HFFc6 (cell line): Measurements from ENCODE around the gene SH3BP4. TPM values are rescaled to one million over a fixed set of nuclear protein-coding genes. Genes with fewer than 3 reads are reported as not detected.

Experiments
- DNase-seq: peaks from one replicate; pipeline ENCODE4 v3.0.0-alpha.2; 2018
- H3K27ac Mint-ChIP-seq: 2 replicates; pipeline ENCODE4 v1.8.0; 2020; ENCODE audit warnings: mild to moderate bottlenecking, mixed read lengths
- H3K27me3 Mint-ChIP-seq: 2 replicates; pipeline ENCODE4 v1.8.0; 2021; ENCODE audit warnings: mild to moderate bottlenecking, moderate library complexity, mixed read lengths; ENCODE audit not compliant: insufficient read depth
- H3K36me3 Mint-ChIP-seq: 2 replicates; pipeline ENCODE4 v1.8.0; 2021; ENCODE audit warnings: low read depth, mixed read lengths
- H3K4me1 Mint-ChIP-seq: 2 replicates; pipeline ENCODE4 v1.8.0; 2020; ENCODE audit warnings: low read depth, mixed read lengths
- H3K4me3 Mint-ChIP-seq: 2 replicates; pipeline ENCODE4 v1.8.0; 2020; ENCODE audit warnings: mild to moderate bottlenecking, moderate library complexity, mixed read lengths
- H3K9me3 Mint-ChIP-seq: 2 replicates; pipeline ENCODE4 v1.8.0; 2020; ENCODE audit warnings: mild to moderate bottlenecking, mixed read lengths
- CTCF ChIP-seq: fragments of 200-600 bp; sonication (generic); IDR thresholded peaks from 2 replicates; pipeline ENCODE4 v1.5.0; 2021; ENCODE audit warnings: antibody characterized with exemption, mild to moderate bottlenecking
- total RNA-seq, 6 experiments: library from RNA; stranded (reverse); fragmentation: NEBNext Ultra II Directional; extraction: Animal tissue kit (Norgen Biotek cat#: 25700); gene quantifications; 2 replicates in 1 of 6; 3 replicates in 5 of 6; pipeline ENCODE4 v1.2.3, GENCODE V29; 2021

SH3BP4 gene
- total RNA-seq, 6 experiments from 2014 or later, result 82.3 to 98.7 (median 87.8) TPM

DNA sequence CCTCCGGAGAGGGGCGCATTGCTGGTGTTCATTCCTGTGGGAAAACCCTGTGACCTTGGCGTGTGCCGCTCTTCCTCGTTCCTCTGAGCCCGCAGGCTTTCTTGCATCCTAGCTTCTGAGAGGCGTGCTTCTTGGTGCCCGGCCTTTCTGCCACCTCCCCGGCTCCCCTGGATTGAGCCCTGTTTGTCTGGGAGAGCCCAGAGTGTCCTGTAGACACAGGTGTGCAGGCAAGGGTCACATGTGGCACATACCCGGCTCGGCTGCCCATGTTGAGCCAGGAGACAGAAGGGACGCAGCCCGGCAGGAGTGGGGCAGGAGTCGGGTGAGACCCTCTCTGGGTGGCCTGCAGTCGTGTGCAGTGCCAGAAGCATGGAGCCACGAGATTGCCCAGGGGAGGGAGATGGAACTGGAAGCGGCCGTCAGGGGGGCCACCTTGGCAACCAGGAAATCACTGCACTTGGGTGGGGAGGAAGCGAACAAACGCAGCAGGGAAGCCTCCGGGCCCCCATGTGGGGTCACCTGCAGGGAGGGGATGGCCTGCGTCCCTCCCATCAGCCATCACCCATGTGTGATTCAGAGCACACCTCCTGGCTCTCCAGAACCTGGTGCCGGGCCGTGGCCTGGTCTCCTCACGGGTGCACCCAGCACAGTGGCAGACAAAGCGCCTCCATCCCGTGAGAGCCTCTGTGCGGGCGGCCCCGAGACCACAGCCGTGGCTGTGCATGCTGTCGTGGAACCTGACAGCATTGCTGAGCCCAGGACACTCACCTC is 92.9 kb downstream of the SH3BP4 start:
- H3K36me3 Mint-ChIP-seq, result peaks cover 60% of the 10 kb centered on the region

GRCh38 chr2:235045336-235045972 is 93.6 kb downstream of the SH3BP4 start:
- H3K27ac Mint-ChIP-seq, result no peak overlapping the region

More for the DNA sequence above, 92.9 kb downstream of the SH3BP4 start:
- no peak for TF ChIP-seq CTCF
- Mint-ChIP-seq H3K4me1 (peaks cover 31% of the 10 kb centered on the region), H3K9me3 (no peaks in the 10 kb centered on the region), H3K4me3 (no peak overlapping the region; the same call in 1 of the 2 replicates), H3K27ac (no peak overlapping the region), H3K27me3 (peaks cover 22% of the 10 kb centered on the region)
- no peak for DNase-seq

GRCh38 chr2:235045973-235046343 is 94.1 kb downstream of the SH3BP4 start:
- Mint-ChIP-seq H3K4me1 (peaks cover 41% of the 10 kb centered on the region), H3K36me3 (peaks cover 61% of the 10 kb centered on the region), H3K4me3 (no peak overlapping the region), H3K9me3 (no peaks in the 10 kb centered on the region), H3K27me3 (peaks cover 26% of the 10 kb centered on the region), H3K27ac (no peak overlapping the region)
- no peak for TF ChIP-seq CTCF
- DNase-seq, result no peak

More at GRCh38 chr2:235045336-235045972, 93.6 kb downstream of the SH3BP4 start:
- TF ChIP-seq CTCF, result no peak
- Mint-ChIP-seq H3K4me3 (no peak overlapping the region), H3K36me3 (peaks cover 62% of the 10 kb centered on the region), H3K9me3 (no peaks in the 10 kb centered on the region), H3K27me3 (peaks cover 25% of the 10 kb centered on the region), H3K4me1 (peaks cover 36% of the 10 kb centered on the region)
- no peak for DNase-seq

DNA sequence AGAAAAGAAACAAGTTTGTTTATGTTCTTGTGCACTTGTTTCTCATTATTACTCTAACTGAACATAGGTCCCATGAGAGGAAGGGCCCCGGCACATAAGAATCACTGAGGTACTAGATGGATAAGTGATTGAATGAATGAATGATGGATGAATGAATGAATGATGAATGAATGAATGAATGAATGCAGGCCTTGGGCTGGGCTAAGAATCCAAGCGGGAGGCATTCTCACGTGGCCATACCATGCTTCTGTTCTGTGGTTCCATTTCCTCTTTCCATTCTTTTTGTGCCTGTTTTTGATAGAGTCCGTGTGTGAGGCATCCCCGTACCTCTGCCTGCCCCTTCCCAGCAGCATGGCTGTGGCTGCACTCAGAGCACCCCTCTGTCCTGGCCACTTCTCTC is 94.8 kb downstream of the SH3BP4 start:
- H3K4me1 Mint-ChIP-seq, result peaks cover 48% of the 10 kb centered on the region
- H3K36me3 Mint-ChIP-seq, result peaks cover 64% of the 10 kb centered on the region
- TF ChIP-seq CTCF, result no peak
- H3K27ac Mint-ChIP-seq, result no peak overlapping the region; the same call in none of the 2 replicates
- peaks cover 29% of the 10 kb centered on the region for H3K27me3 Mint-ChIP-seq
- DNase-seq, result no peak
- no peak overlapping the region for H3K4me3 Mint-ChIP-seq
- H3K9me3 Mint-ChIP-seq, result no peaks in the 10 kb centered on the region

DNA sequence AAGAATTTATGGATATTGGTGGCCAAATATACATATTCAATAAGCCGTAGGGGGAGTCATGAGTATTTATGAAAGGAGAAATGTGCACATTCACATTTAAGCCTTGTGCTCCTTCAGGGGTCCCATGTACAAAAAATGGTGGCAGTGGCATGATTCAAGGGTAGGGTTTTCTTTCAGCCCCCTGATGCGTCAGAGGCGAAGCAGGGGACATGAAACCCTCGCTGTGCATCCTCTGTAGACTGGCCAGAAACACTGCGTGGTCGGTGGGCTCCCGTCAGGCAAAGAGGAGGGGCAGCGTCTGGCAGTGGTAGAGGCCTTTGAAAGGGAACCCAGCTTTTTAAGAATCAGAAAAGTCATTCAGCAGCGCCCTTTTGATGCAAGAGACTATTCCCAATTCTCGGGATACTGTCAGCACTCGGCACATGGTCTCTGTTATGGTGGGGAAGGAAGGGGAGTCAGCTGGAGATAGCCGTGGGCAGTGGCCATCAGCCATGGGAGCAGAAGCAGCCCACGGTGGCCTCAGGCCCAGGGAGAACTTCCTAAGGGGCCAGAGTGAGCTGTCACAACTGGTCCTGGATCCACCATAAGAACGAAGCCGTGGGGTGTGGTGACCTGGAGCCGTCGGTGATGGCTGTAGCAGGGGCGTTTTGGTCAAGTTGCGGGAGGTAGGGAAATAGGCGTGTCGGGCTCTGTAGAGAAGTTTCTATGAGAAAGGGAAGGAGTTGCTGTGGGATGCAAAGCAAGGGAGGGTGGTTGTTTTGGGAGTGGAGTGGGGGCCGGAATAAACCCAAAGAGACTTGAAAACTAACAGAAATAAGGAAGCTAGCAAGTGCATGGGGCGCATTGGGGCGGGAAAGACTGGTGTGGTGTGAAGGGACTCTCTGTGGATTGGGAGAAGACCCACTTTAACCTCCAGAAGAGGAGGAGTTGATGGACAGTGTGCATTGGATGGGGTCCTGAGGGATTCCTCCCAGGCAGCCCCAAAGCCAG is 95.6 kb downstream of the SH3BP4 start:
- peak overlapping the region; percentile 48 for H3K27ac Mint-ChIP-seq
- peaks cover 56% of the 10 kb centered on the region for H3K4me1 Mint-ChIP-seq
- H3K27me3 Mint-ChIP-seq, result peaks cover 34% of the 10 kb centered on the region
- no peak for TF ChIP-seq CTCF
- H3K4me3 Mint-ChIP-seq, result no peak overlapping the region; the same call in 1 of the 2 replicates
- no peak for DNase-seq
- H3K36me3 Mint-ChIP-seq, result peaks cover 64% of the 10 kb centered on the region
- H3K9me3 Mint-ChIP-seq, result 0 out of 2 replicates have a peak, but pooled peaks cover 3% of the 10 kb centered on the region
